NCI-H187 treated with DMSO at 0.1 percent for 48 hours (cell line): ENCODE data around the gene CPSF4L.

Experiments
- DNase-seq: peaks from one replicate; lab custom pipeline; 2025; lab: John Stamatoyannopoulos, UW

CPSF4L gene

GRCh38 chr17:73289549-73290254 lies 28.0 kb upstream of the CPSF4L start:
- DNase-seq = no peak

DNA sequence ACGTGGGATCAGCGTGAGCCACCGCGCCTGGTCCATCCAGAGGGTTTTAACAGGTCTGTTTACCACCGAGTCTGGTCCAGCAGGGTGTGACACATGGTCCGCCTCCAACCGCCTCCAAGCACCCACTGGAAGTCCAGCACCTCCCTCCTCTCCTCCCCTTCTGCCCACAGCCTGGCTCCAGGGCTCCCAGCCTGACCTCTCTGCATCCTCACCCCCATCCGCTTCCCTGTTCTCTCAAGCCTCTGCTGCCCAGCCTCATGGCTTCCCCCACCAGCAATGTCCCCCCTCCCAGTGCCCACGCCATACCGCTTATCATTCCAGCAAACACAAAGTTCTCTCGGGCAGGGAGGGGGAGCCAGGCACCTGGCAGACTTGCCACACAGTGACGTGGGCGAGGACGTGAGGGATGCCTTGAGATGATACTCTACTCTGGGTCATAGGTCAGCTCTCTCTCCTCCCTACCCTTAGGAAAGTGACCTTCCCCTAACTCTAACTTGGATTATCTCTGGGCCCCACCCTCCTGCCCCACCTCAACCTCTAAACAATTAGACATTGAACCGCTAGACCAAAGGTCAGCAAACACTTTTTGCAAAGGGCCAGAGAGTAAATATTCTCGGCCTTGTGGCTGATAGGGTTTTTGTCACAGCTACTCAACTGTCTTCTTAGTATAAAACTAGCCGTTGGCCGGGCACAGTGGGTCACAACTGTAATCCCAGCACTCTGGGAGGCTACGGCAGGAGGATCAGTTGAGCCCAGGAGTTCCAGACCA lies 27.0 kb upstream of the CPSF4L start:
- no peak for DNase-seq

DNA sequence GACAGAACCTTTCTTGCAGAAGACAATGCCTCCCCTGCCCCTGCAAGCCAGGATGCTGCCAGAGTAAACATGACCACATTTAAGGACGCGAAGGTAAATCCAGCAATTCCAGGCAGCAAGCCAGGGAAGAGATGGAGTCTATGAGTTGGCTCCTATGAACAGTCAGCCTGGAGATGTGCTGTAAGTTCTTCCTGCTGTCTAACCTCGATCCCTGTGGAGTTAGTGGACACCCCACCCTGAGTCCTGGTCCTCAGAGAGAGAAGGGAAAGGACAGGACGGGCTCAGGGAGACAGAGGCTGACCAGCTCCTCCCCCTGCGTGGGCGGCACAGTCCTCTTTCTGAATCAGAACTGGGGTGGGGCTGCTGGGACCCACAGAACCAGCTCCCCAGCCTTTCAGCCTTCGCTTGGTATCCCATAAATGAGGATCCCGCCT lies 25.2 kb upstream of the CPSF4L start:
- no peak for DNase-seq

DNA sequence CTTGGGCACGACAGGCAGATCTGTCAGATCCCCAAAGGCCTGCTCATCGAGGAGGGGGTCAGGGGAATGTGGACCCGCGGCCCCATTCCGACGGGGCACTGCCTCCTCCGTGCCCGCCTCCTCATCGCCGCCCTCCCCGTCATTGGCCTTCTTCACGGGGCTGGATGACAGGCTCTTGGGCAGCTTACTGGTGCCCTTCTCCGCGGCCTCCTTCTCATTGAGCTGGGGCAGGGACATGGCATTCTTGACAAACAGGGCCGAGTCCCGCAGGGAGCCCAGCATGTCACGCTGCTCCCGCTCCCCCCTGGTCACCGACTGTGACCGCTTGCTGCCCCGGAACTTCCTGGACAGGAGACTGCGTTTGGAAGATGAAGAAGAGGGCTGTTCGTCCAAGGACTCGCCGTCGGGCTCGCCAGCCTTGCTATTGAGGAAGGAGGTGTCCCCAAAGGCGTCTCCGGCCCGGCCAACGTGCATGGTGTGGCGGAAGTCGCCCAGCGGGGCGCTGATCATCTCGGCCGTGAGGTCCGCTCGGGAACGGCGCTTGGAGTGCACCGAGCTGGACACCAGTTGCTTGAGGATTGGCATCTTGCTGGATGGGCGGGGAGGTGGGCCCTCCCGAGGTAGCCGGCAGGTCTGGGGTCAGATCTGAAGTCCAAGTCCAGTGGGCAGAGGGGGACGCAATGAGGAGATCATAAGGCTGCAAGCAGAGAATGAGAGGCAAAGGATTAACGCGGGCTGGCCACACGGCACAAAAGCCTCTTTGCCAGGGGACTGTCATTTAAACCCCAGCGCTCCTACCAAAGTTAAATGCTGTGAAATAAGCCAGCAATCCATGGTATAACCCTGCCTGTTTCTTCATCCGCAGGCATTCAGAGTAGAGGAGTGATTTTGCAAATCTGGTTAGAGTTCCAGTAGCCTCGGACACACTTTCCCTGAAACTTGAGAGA lies 24.5 kb upstream of the CPSF4L start:
- no peak for DNase-seq

GRCh38 chr17:73285603-73285908 lies 23.9 kb upstream of the CPSF4L start:
- DNase-seq = no peak

GRCh38 chr17:73284906-73285602 lies 23.4 kb upstream of the CPSF4L start:
- DNase-seq = no peak

- no peak for DNase-seq
Observed at GRCh38 chr17:73284354-73284753, 22.7 kb upstream of the CPSF4L start.

DNA sequence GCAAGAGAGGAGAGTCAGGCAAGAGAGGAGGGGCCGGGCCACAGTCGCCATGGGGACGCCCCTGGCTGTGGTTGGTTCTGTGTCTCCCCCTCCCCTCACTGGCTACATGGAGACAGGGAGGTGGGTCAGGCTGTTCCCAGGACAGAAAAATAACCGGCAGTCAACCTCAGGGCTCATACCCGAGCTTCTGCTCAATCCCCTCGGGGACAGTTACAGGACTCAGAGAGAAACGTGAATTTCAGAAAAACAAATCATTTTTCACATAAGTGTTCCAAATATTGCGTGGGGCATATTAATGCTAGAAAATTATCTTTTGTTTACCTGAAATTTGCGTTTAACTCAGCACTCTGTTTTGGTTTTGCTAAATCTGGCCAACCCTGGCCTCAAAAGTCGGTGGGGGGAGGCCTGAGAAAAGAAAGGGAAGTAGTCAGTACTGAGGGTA lies 22.2 kb upstream of the CPSF4L start:
- DNase-seq = no peak

DNA sequence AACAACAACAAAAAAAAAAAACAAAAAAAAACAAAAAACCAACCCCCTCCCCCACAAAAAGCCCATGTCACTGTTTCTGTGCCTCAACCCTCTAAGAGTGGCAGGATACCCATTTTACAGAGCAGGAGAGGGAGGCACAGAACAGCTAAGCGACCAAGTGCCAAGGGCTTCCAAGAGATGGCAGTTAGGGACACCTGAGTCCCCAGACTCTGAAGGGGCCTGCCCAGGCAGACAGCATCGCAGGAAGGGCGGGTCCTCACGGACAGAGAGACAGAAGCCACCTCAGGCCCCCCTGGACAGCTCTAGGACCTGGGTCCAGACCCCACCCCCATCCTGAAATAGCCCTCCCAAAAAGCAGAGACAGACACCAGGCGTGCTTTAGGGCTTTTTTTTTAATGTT lies 21.6 kb upstream of the CPSF4L start:
- no peak for DNase-seq

DNA sequence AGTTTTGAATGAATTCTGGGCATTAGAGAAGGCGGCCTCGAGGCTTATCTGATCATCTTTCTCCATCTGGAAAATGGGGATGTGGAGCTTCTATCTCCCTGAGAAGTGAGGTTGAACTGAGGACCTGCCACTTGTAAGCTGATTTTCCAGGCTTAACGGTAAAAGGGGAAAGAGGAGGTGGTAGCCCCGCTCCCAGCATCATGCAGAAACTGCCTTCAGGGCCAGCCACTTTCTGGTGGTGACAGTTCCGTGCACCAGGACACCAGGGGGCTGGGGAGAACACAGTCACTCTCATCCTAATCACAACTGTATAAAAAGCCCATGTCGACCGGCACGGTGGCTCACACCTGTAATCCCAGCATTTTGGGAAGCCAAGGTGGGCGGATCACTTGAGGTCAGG lies 20.9 kb upstream of the CPSF4L start:
- DNase-seq = no peak

DNA sequence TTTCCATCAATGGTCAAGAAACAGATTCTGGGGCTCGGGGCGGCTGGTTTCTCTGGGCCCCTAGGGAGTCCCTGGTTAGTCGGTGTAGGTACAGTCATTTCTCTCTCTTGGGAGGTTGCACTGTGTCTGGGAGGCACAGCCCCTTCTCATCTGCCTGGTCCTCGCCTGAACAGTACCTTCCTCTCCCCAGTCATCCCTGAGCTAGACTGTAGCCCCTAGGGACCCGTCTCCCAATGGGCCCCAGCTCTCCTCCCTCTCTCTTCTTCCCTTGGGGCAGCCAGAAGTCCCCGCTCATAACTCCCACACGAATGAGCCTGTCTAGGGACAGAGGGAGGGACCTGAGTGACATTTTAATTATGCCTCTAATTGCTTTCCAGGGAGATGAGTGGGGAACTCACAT lies 20.2 kb upstream of the CPSF4L start:
- no peak for DNase-seq

GRCh38 chr17:73280191-73280590 lies 18.5 kb upstream of the CPSF4L start:
- no peak for DNase-seq

- DNase-seq = no peak
Observed at GRCh38 chr17:73279704-73280103, 18.0 kb upstream of the CPSF4L start.

DNA sequence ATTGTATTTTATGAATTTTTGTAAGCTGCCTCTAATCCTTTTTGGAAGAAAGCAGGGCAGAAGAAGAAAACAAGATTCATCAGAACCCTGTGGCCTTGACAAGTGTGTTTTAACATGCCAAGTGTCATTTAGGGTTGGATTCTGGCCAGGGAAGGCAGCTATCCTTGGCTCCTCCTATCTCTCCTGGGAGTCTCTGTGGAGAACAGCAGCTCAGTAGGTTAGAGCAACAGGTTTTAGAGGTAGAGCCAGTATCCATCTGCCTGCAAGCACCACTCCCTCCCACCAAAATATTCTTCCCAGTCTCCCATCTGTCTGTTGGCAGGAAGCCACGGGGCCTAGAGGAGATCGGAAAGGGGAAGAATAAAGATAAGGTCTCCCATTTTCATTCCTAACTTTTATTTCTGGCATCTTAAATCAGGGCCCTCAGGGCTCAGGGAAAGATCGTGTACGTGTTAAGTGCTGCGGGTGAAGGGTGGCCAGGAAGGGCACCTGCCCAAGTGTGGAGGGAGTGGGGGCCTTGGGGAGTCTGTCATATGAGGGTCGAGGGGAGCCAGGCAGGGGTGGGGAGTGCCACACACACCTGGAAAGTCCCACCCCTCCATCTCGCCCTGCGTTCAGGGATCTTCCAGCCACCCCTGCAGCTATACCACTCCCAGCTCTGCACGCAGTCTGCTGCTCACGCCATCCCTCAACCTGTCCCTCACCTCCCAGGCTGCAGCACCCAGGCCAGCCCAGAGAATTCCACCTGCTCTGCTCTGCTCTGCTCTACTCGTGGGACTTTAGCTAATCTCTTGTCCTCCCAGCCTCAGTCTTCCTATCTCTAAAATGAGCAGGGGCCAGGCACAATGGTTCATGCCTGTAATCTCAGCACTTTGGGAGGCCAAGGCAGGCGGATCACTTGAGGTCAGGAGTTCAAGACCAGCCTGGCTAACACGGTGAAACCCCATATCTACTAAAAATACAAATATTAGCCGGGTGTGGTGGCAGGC lies 17.1 kb upstream of the CPSF4L start:
- DNase-seq = peak; percentile 86

- no peak for DNase-seq
Observed at GRCh38 chr17:73278049-73278464, 16.4 kb upstream of the CPSF4L start.

- DNase-seq = no peak
Observed at GRCh38 chr17:73274490-73274889, 12.8 kb upstream of the CPSF4L start.

- no peak for DNase-seq
Observed at GRCh38 chr17:73272906-73273218, 11.2 kb upstream of the CPSF4L start.

DNA sequence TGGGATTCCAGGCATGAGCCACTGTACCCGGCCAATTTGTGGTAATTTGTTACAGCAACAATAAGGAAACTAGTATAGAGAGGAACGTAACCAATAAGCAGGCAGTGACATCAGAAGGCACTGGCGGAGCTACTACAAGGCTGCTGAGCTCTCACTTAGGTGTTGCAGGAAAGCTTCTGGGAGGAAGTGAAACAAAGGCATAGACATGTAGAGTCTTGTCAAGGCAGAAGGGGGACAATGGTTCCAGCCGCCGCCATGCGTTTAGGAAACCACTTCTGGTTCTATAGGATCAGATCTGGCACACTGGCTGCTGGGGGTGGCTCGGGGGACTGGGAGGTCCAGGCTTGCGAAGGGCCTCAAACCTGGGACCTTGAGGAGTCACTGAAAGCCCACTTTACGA lies 9.4 kb upstream of the CPSF4L start:
- DNase-seq = no peak

DNA sequence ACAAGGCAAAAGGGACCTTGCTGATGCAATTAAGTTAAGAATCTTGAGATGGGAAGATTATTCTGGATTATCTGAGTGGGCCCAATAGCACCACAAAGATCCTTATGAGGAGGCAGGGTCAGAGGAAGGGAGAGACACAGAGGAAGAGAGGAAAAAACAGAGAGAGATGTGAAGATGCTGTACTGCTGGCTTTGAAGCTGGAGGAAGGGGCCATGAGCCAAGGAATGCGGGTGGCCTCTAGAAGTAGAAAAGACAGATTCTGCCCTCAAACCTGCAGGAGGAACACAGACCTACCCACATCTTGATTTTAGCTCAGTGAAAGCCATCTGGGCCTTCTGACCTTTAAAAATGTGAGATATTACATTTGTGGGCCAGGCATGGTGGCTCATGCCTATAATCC lies 8.1 kb upstream of the CPSF4L start:
- no peak for DNase-seq

DNA sequence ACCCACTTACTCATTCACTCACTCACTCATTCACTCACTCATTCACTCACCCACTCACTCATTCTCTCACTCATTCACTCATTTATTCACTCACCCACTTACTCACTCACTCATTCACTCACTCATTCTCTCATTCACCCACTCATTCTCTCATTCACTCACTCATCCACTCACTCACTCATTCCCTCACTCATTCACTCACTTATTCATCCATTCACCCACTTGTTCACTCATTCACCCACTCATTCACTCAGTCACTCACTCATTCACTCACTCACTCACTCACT lies 7.6 kb upstream of the CPSF4L start:
- DNase-seq = no peak
